ENCODE results near the gene CEP128.

The CEP128 gene

GRCh38 chr14:80948291-80948690 lies 6.8 kb upstream of the CEP128 start:
- TF ChIP-seq, protein P1, sequence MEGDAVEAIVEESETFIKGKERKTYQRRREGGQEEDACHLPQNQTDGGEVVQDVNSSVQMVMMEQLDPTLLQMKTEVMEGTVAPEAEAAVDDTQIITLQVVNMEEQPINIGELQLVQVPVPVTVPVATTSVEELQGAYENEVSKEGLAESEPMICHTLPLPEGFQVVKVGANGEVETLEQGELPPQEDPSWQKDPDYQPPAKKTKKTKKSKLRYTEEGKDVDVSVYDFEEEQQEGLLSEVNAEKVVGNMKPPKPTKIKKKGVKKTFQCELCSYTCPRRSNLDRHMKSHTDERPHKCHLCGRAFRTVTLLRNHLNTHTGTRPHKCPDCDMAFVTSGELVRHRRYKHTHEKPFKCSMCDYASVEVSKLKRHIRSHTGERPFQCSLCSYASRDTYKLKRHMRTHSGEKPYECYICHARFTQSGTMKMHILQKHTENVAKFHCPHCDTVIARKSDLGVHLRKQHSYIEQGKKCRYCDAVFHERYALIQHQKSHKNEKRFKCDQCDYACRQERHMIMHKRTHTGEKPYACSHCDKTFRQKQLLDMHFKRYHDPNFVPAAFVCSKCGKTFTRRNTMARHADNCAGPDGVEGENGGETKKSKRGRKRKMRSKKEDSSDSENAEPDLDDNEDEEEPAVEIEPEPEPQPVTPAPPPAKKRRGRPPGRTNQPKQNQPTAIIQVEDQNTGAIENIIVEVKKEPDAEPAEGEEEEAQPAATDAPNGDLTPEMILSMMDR (IDR thresholded peaks at IDR 0.05), result no peak

DNA sequence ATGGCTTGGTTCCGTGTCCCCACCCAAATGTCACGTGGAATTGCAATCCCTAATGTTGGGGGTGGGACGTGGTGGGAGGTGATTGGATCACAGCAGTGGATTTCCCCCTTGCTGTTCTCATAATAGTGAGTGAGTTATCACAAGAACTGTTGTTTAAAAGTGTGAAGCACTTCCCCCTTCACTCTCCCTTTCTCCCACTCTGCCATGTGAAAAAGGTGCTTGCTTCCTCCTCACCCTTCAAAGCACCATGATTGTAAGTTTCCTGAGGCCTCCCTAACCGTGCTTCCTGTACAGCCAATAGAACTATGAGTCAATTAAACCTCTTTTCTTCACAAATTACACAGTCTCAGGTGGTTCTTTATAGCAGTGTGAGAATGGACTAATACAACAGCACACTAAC lies 5.3 kb upstream of the CEP128 start:
- TF ChIP-seq, protein P1 (IDR thresholded peaks at IDR 0.05), result no peak

- TF ChIP-seq, protein P1 (IDR thresholded peaks at IDR 0.05), result no peak
Observed at GRCh38 chr14:80946187-80946586, 4.6 kb upstream of the CEP128 start.

- TF ChIP-seq, protein P1 (IDR thresholded peaks at IDR 0.05), result no peak
Observed at GRCh38 chr14:80944861-80945617, 3.5 kb upstream of the CEP128 start.

DNA sequence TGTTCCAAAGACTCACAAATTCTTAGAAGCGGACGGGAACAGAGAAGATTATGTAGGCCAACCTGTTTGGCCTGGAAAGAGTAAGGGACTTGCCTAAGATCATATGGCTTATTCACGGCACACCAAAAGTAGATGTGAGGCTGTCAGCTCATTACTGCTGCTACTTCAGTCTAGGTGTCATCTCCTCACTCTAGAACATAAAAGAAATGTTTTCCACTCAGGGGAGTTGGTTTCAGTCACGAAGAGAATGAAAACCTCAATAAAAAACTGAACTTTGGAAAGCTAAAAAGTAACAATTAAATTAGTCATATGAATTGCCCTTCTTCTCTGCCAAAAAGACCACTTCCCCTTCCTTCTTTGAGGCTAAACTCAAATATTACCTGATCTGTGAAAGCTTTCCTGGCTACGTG lies 658 bp upstream of the CEP128 start:
- TF ChIP-seq, protein P1 (IDR thresholded peaks at IDR 0.05), result no peak

DNA sequence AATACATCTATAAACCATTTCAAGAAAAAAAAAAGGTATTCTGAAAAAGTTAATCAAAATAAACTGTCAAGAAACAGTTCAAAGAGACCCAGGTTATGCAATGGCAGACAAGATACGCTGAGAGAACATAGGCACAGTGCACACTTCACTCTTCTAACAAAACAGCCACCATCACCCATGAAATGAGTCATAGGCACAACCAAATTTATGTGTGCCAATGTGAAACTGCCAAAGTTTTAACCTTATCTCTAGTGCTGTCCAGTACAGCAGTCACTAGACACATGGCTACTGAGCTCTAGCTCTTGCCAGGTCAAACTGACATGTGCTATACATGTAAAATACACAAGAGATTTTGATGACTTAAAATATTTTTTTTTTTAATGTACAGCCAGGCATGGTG lies 1.4 kb downstream of the CEP128 start:
- TF ChIP-seq, protein P1 (IDR thresholded peaks at IDR 0.05), result no peak

DNA sequence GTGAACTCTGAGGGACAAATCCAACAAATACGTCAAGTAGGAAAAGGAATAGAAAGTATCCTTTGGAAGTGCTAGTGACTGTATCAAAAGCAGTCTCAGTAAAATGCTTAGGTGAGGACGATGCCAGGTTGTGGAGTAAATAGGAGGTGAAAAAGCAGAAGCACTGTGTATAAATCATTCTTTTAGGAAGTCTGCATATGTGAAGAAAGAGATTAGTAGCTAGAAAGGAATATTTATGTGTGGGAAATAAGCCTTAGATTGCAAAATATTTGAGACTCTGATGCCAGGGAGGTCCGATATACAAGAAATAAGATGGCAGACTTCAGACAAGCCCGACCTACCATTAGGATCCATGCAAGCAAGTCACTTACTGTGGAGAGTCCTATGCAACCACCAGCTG lies 7.9 kb downstream of the CEP128 start:
- TF ChIP-seq, protein P1 (IDR thresholded peaks at IDR 0.05), result no peak

- TF ChIP-seq, protein P1 (IDR thresholded peaks at IDR 0.05), result no peak
Observed at GRCh38 chr14:80933282-80933681, 8.3 kb downstream of the CEP128 start.

Data from LNCAP (cell line).